Measurements from ENCODE around the gene FAM120A.
"Not testable (repeated sequence)": the region's sequence is repeated elsewhere in the genome, so short reads cannot be mapped to it uniquely, and the experiment has no call there.

Gene FAM120A

DNA sequence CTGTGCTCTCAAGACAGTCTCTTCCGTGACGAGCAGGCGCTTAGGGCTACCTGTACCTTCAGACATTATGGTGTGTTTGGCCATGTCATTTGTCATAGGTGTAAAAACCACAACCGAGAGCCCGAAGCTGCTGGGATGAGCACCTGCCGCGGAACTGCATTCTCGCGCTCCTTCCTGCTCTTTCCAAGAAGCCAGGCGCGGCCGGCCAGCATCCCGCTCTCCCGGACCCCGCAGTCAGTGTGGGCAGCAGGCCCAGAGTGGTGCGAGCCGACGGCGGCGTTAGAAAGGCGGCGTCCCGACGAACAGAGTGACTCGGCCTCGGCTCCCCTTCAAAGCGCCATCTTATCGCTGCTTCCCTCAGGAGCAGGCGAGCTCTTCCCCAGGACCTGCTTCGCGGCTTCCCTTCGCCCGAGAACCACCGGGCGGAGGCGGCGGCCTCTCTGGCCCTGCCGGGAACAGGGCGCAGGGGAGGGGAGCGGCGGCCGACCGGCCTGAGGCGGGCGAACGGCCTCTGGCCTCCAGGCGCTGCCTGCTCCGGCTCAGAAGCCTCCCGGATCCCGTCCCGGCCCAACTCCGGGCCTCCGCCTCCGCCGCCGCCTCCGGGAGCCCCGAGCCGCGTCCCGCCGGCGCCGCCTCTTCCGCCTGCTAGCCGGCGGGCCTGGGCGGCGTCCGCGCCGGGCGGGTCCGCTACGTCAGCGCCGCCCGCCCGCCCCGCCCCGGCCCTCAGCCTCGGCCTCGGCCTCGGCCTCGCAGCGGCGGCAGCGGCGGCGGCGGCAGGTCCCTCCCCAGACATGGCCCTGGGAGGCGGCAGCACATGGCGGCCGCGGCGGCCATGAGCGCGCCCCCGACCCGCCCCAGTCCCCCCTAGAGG, at the start of gene FAM120A:
Gene FAM120A, plus strand, starts transcription at position 741 of the 871 bp plus-strand sequence. CDS start 231 bp downstream, outside the sequence.
- DNase-seq: peak; percentile 37 to 62

- DNase-seq: no peak
These were observed 45.1 kb upstream of the FAM120A start for GRCh38 chr9:93406371-93406770.

DNA sequence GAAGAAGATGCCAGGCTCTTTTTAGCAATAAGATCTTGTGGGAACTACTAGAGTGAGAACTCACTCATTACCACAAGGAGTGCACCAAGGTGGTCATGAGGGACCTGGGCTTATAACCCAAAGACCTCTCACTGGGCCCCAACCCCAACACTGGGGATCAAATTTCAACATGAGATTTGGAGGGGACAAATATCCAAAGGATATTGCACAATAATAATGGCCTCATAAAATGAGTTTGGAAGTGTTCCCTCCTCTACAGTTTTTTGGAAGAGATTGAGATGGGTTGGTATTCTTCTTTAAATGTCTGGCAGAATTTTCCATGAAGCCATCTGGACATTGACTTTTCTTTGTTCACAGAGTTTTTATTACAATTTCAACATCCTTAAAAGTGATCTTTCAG, 38.0 kb upstream of the FAM120A start:
- no peak for DNase-seq

- DNase-seq: no peak
These were observed 36.3 kb upstream of the FAM120A start for GRCh38 chr9:93415176-93415690.

GRCh38 chr9:93416530-93417235, 34.8 kb upstream of the FAM120A start:
- DNase-seq: no peak

DNA sequence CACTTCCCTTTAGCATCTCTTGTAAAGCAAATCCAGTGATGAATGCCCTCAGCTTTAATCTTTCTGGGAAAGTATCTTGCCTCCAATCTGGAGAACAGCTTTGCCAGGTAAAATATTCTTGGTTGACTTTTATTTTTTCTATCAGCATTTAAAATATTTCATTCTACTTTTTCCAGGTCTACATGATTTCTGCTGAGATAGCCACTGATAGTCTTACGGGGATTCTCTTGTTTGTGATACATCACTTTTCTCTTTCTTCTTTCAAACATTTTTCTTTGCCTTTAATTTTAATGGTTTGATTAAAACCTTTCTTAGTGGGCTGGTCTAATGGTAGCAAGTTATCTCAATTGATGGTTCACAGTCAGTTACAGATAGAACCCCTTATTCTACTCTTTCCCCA, 33.9 kb upstream of the FAM120A start:
- DNase-seq: no peak

DNA sequence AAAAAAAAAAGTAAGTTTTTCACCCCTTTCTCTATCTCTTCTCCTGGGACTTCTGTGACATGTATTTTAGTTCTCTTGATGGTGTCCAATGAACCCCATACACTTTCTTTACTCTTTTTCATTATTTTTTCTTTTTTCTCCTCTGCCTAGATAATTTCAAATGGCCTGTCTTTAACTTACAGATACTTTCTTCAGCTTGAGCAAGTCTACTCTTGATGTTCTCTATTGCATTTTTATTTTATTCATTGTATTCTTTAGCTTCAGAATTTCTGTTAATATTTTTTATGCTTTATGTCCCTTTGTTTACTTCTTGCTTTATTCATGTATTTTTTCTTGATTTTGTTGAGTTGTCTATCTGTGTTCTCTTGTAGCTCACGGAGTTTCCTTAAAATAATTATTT, 32.5 kb upstream of the FAM120A start:
- no peak for DNase-seq

GRCh38 chr9:93422977-93423616, 28.4 kb upstream of the FAM120A start:
- DNase-seq: no peak

GRCh38 chr9:93427655-93428379, 23.7 kb upstream of the FAM120A start:
- DNase-seq: peak in 1 of 2 experiments; percentile 8

GRCh38 chr9:93431539-93432105, 19.9 kb upstream of the FAM120A start:
- no peak for DNase-seq

DNA sequence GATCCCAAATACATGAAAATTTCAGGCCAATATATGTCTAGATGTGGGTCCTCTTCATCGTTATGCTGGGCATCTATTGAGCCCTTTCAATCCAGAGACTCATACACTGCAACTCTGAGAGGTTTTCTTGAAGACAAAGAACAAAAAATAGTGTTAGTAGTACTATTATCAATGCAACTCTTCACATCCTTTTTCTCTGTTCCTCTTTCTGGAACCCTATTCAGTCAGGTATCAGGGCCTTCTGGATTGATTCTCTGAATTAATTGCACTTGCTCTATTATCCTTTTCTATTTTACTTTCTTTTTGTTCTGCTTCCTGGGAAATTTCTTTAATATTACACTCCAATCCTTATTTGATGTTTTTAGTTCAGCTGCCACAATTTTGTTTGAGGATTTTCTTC, 18.5 kb upstream of the FAM120A start:
- no peak for DNase-seq

- no peak for DNase-seq
These were observed 17.4 kb upstream of the FAM120A start for GRCh38 chr9:93434056-93434455.

DNA sequence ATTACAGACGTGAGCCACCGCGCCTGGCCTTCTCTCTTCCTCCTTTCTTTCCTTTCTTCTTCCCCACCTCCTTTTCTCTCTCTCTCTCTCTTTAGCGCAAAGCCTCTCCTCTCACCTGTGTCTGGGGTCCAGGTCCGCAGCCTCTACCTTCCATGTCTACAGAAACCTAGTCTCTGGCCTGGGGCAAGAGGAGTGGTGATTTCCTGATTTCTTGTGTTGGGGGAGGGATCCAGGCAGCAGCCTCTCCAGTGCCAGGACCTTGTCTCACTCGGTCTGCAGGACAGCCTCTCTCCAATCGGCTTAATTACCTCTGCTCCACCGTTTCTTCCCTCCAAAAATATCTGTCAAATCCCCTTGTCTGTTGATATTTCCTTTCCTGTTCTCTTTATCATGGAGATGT, 16.1 kb upstream of the FAM120A start:
- no peak for DNase-seq

DNA sequence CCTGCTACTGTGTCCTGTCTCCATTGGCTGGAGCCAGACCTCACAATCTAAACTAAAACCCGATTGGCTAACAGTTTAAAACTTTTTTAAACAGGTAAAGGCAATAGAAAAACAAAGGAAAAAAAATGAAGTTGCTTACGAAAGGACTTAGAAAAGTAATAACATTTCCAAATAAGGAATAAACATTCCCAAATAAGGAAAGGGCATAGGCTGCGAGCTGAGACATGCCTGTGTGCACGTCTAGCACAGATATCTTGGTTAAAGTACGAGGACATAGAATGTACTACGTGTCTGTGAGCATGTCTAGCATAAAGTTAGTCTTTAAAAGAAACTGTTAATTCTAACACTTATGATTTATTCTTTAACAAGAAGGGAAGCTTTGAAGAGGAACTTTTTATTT, 15.3 kb upstream of the FAM120A start:
- no peak for DNase-seq

GRCh38 chr9:93436655-93437407, 14.7 kb upstream of the FAM120A start:
- DNase-seq: no peak

DNA sequence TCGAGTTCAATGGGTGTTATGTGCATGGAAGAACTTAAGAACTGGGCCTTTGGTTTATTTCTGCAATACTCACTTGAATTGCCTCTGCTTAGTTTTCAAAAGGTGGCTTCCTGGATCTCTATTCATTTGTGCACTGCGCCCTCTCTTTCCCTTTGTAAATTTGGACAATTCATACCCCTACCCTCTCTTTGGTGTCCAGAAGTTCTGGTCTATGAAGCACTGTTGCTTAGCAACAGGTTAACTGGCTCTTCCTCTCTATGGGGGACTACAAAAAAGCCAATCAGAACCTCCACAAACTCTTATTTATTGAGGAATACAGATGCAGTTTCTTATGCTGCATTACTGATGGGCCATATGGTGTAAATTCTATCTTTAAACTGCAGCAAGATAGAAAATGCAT, 13.5 kb upstream of the FAM120A start:
- no peak for DNase-seq

GRCh38 chr9:93439301-93439700, 12.2 kb upstream of the FAM120A start:
- DNase-seq: not testable (repeated sequence)

- no peak for DNase-seq
These were observed 10.4 kb upstream of the FAM120A start for GRCh38 chr9:93440896-93441580.

GRCh38 chr9:93446073-93446472, 5.4 kb upstream of the FAM120A start:
- DNase-seq: no peak

DNA sequence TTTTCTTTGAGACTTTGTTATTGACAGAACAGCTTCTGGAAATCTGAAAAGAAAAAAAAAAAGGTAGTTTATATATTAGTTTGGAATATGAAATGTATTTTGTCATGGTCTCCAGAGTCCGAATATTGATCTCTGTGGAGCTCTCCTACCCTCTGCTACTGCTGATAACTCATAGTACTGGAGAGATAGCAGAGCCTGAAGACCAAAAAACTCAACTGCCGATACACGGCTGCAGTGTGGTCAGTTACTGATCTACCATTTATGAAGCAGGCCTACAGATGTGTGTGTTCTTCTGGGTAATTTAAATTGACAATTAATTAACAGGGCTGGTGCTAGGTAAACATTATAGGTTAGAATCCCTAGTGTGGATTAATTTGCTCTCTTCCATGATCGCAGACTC, 3.8 kb upstream of the FAM120A start:
- no peak for DNase-seq

Measured in NCI-H1930 (cell line).